ENCODE results near the gene SLC22A12.

DNA sequence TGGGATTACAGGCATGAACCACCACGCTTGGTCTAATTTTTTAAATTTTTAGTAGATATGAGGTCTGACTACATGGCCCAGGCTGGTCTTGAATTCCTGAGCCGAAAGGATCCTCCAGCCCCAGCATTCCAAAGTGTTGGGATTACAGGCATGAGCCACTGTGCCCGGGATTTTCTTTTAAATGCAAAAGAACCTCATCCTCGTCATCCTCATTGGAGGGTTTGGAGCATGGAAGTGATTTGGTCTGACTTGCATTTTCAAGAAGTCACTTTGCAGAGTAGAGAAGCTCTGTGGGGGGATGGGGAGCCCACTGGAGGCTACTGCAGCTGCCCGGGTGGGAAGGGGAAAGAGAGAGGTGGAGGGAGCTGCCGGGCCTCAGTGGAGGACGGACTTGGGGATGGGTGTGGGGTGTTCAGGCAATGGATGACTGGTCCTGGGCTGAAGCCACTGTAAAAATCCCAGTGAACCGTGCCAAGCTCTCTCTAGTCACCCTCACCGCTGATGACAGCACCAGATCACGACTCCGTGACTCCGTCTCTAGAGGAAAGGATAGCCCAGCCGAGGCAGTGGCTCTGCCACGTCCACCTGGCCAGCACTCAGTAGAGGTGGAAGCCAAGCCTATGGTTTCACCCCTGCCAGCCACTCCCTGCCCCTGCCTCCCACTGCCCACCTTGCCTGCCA lies 32.8 kb upstream of the SLC22A12 start:
- TF ChIP-seq, protein P1, sequence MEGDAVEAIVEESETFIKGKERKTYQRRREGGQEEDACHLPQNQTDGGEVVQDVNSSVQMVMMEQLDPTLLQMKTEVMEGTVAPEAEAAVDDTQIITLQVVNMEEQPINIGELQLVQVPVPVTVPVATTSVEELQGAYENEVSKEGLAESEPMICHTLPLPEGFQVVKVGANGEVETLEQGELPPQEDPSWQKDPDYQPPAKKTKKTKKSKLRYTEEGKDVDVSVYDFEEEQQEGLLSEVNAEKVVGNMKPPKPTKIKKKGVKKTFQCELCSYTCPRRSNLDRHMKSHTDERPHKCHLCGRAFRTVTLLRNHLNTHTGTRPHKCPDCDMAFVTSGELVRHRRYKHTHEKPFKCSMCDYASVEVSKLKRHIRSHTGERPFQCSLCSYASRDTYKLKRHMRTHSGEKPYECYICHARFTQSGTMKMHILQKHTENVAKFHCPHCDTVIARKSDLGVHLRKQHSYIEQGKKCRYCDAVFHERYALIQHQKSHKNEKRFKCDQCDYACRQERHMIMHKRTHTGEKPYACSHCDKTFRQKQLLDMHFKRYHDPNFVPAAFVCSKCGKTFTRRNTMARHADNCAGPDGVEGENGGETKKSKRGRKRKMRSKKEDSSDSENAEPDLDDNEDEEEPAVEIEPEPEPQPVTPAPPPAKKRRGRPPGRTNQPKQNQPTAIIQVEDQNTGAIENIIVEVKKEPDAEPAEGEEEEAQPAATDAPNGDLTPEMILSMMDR (IDR thresholded peaks at IDR 0.05; ENCODE audit: extremely low read depth in 1 of 2, insufficient read depth in 1 of 2, low read depth in 1 of 2, low read length in 2 of 2): no peak
- TF ChIP-seq POLR2A (IDR thresholded peaks at IDR 0.05; ENCODE audit: low read depth, low read length) (no peak), EZH2 (IDR thresholded peaks at IDR 0.05; ENCODE audit: borderline replicate concordance, low read depth, low read length, severe bottlenecking) (no peak), POLR2AphosphoS5 (IDR thresholded peaks at IDR 0.05; ENCODE audit: insufficient read depth, low read depth, low read length) (no peak)
